Mucosa of descending colon (tissue), 3 donors: Measurements from ENCODE around the gene SLAMF8. TPM values are rescaled to one million over a fixed set of nuclear protein-coding genes. Genes with fewer than 3 reads are reported as not detected.

Experiments used
- ATAC-seq: fragments of 200-7000 bp; cut with Tn5 transposase; one replicate; pipeline ENCODE4 v1.9.1; 2020; ENCODE audit warnings: mild to moderate bottlenecking, moderate library complexity
- DNase-seq, 3 donors: peaks; one replicate each; pipeline ENCODE4 v3.0.0-alpha.2; 2020
- H3K36me3 ChIP-seq: fragments of 200-600 bp; one replicate; pipeline ENCODE4 v1.8.0; 2021; ENCODE audit warnings: low read depth, mild to moderate bottlenecking
- H3K4me1 ChIP-seq: fragments of 200-600 bp; one replicate; pipeline ENCODE4 v1.8.0; 2021; ENCODE audit warnings: low read depth, mild to moderate bottlenecking
- H3K4me3 ChIP-seq: fragments of 200-600 bp; one replicate; pipeline ENCODE4 v1.8.0; 2021; ENCODE audit warnings: mild to moderate bottlenecking
- H3K9me3 ChIP-seq: fragments of 200-600 bp; one replicate; pipeline ENCODE4 v1.8.0; 2021; ENCODE audit warnings: mild to moderate bottlenecking
- CTCF ChIP-seq: fragments of 200-600 bp; IDR thresholded peaks from one replicate; pipeline ENCODE4 v1.8.0; 2022; ENCODE audit warnings: antibody characterized with exemption, mild to moderate bottlenecking
- intact Hi-C, 2 donors: fragments of 100-400 bp; cut with DNase I in 1 of 2; cut with micrococcal nuclease in 1 of 2; formaldehyde crosslinking; loops; one replicate each; pipeline versions ENCODE4 v1.11.0 to v1.11.1; 2022; cut with DNase I, micrococcal nuclease
- total RNA-seq, 3 donors: library from RNA; stranded (reverse); fragmentation: NEBNext Ultra II Directional in 2 of 3; extraction: Animal tissue kit (Norgen Biotek cat#: 25700) in 2 of 3; gene quantifications; one replicate each; pipeline versions ENCODE4 v1.2.1 to v1.2.4, GENCODE V29; 2021 to 2023
- donor health status: DM: no; HTN: no; CAD: no; lungs with moderate emphysema.
- donor health status: DM: no; HTN: no; CAD: no.
- donor health status: DM: no; HTN: yes; CAD: no.

The SLAMF8 gene
- total RNA-seq, 3 donors from 2014 or later: 1.7 to 8.7 (median 5.9) TPM

GRCh38 chr1:159791031-159791430 is 35.6 kb upstream of the SLAMF8 start:
- intact Hi-C loops: loop anchor here in 1 of 2 donors (10.0 kb wide), 1 partner anchor 214 kb away; no protein-coding TSS in a partner anchor
- ATAC-seq: no peak

GRCh38 chr1:159791461-159791860 is 35.2 kb upstream of the SLAMF8 start:
- no peak for TF ChIP-seq CTCF
- Histone ChIP-seq H3K4me1 (no peaks in the 10 kb centered on the region), H3K9me3 (no peaks in the 10 kb centered on the region), H3K36me3 (no peaks in the 10 kb centered on the region), H3K4me3 (no peak overlapping the region)
- intact Hi-C loops: loop anchor here in 1 of 2 donors (10.0 kb wide), 1 partner anchor 213 kb away; no protein-coding TSS in a partner anchor
- DNase-seq: no peak
- ATAC-seq: no peak

More at GRCh38 chr1:159791031-159791430, 35.6 kb upstream of the SLAMF8 start:
- no peak for TF ChIP-seq CTCF
- no peak for DNase-seq
- Histone ChIP-seq H3K36me3 (no peaks in the 10 kb centered on the region), H3K4me1 (no peaks in the 10 kb centered on the region), H3K4me3 (no peak overlapping the region), H3K9me3 (no peaks in the 10 kb centered on the region)

- intact Hi-C loops: loop anchor here in 1 of 2 donors (5.0 to 10.0 kb wide), 2 partner anchors 97 to 209 kb away; no protein-coding TSS in a partner anchor
- no peaks in the 10 kb centered on the region for H3K4me1 ChIP-seq
- no peak for TF ChIP-seq CTCF
- H3K4me3 ChIP-seq: no peak overlapping the region
- DNase-seq: no peak
- ATAC-seq: no peak
- no peaks in the 10 kb centered on the region for H3K9me3 ChIP-seq
- no peaks in the 10 kb centered on the region for H3K36me3 ChIP-seq
These were observed 31.1 kb upstream of the SLAMF8 start for GRCh38 chr1:159795534-159795933.

- intact Hi-C loops: loop anchor here (1.0 to 10.0 kb wide), 3 partner anchors 92 to 206 kb away; no protein-coding TSS in a partner anchor
- DNase-seq: peak in 2 of 3 donors; percentile 51 to 87
- peak; percentile 93 for ATAC-seq
These were observed 27.8 kb upstream of the SLAMF8 start for GRCh38 chr1:159798893-159799292.

GRCh38 chr1:159799446-159799985 is 27.2 kb upstream of the SLAMF8 start:
- H3K36me3 ChIP-seq: no peaks in the 10 kb centered on the region

More at GRCh38 chr1:159798893-159799292, 27.8 kb upstream of the SLAMF8 start:
- H3K9me3 ChIP-seq: no peaks in the 10 kb centered on the region
- no peak overlapping the region for H3K4me3 ChIP-seq
- no peaks in the 10 kb centered on the region for H3K36me3 ChIP-seq
- TF ChIP-seq CTCF: peak; percentile 47
- H3K4me1 ChIP-seq: no peaks in the 10 kb centered on the region

More at GRCh38 chr1:159799446-159799985, 27.2 kb upstream of the SLAMF8 start:
- no peak for TF ChIP-seq CTCF
- H3K9me3 ChIP-seq: no peaks in the 10 kb centered on the region
- H3K4me3 ChIP-seq: no peak overlapping the region
- intact Hi-C loops: loop anchor here (1.0 to 10.0 kb wide), 3 partner anchors 92 to 205 kb away; no protein-coding TSS in a partner anchor
- no peak for DNase-seq
- H3K4me1 ChIP-seq: no peaks in the 10 kb centered on the region
- ATAC-seq: no peak
